ENCODE data around the gene TRIM58. TPM values are rescaled to one million over a fixed set of nuclear protein-coding genes. Genes with fewer than 3 reads are reported as not detected.

The TRIM58 gene
- total and polyA plus RNA-seq, 2 of the 4 experiments (the other 2 are of a cell fraction): 0.54 to 0.91 TPM

DNA sequence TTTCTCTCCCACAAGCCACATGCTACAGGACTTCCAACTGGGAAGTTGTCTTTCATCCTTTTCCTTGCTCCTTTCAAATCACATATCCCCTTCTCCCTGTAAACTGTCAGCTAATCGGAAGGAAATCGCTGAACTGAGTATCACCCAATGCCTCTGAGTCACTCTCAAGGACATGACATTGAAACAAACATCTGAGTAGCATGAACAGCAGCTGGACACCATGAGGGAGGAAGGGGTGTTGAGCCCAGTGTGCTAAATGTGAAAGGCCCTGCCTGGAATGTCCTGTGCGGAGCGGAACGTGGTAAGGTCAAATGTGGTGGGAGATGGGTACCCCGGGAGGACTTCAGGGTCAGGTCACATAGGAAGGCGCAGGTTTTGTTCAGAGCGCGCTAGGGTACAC lies 67.9 kb downstream of the TRIM58 start, which contains the start of gene OR2AJ1:
Gene OR2AJ1, plus strand, starts transcription at position 22 of the 400 bp plus-strand sequence. CDS start 8,880 bp downstream, outside the sequence.
- WGBS, 2 experiments (ENCODE audit: extremely low coverage in 2 of 2, insufficient read length in 1 of 2): 62% methylated on average over 3 of the region's 9 CpGs; no CpG with 5 or more reads in 1 of the 2 experiments
- dilution Hi-C loops (cut with HindIII; ENCODE audit: low sequenced_read_pairs, unreplicated experiment): no loop called here
- TF ChIP-seq, protein P1, sequence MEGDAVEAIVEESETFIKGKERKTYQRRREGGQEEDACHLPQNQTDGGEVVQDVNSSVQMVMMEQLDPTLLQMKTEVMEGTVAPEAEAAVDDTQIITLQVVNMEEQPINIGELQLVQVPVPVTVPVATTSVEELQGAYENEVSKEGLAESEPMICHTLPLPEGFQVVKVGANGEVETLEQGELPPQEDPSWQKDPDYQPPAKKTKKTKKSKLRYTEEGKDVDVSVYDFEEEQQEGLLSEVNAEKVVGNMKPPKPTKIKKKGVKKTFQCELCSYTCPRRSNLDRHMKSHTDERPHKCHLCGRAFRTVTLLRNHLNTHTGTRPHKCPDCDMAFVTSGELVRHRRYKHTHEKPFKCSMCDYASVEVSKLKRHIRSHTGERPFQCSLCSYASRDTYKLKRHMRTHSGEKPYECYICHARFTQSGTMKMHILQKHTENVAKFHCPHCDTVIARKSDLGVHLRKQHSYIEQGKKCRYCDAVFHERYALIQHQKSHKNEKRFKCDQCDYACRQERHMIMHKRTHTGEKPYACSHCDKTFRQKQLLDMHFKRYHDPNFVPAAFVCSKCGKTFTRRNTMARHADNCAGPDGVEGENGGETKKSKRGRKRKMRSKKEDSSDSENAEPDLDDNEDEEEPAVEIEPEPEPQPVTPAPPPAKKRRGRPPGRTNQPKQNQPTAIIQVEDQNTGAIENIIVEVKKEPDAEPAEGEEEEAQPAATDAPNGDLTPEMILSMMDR (conservative IDR thresholded peaks at IDR 0.05; ENCODE audit: low read depth, low read length): no peak
- TF ChIP-seq BHLHE40 (IDR thresholded peaks at IDR 0.05; ENCODE audit: low read depth, low read length) (no peak), FOS (IDR thresholded peaks at IDR 0.05; ENCODE audit: low read depth, low read length) (no peak), MAFK (IDR thresholded peaks at IDR 0.05; ENCODE audit: low read depth, low read length) (no peak), MXI1 (IDR thresholded peaks at IDR 0.05; ENCODE audit: borderline replicate concordance, low read depth, low read length) (no peak), USF2 (IDR thresholded peaks at IDR 0.05; ENCODE audit: low read depth, low read length) (no peak), CEBPB (IDR thresholded peaks at IDR 0.05; ENCODE audit: low read depth, low read length) (no peak), CHD1 (IDR thresholded peaks at IDR 0.05; ENCODE audit: low read depth, low read length) (no peak), POLR2A (IDR thresholded peaks at IDR 0.05; ENCODE audit: low read depth, low read length) (no peak), RFX5 (IDR thresholded peaks at IDR 0.05; ENCODE audit: low read depth, low read length) (no peak), RAD21 (IDR thresholded peaks at IDR 0.05; ENCODE audit: low read length) (no peak), RCOR1 (IDR thresholded peaks at IDR 0.05; ENCODE audit: insufficient replicate concordance, low read length) (no peak), SMC3 (IDR thresholded peaks at IDR 0.05; ENCODE audit: low read depth, low read length) (no peak), MAZ (IDR thresholded peaks at IDR 0.05; ENCODE audit: borderline replicate concordance, low read depth, low read length) (no peak), NFE2L2 (IDR thresholded peaks at IDR 0.05; ENCODE audit: low read depth, low read length) (no peak)
- TF ChIP-seq, protein P2, sequence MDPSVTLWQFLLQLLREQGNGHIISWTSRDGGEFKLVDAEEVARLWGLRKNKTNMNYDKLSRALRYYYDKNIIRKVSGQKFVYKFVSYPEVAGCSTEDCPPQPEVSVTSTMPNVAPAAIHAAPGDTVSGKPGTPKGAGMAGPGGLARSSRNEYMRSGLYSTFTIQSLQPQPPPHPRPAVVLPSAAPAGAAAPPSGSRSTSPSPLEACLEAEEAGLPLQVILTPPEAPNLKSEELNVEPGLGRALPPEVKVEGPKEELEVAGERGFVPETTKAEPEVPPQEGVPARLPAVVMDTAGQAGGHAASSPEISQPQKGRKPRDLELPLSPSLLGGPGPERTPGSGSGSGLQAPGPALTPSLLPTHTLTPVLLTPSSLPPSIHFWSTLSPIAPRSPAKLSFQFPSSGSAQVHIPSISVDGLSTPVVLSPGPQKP (IDR thresholded peaks at IDR 0.05; ENCODE audit: borderline replicate concordance, low read depth, low read length): no peak
- Histone ChIP-seq H3K27ac (ENCODE audit: insufficient read depth, low read length) (no peak within 1 kb of the TSS), H2AK5ac (ENCODE audit: low read depth, low read length) (no peak within 1 kb of the TSS), H3K9ac (ENCODE audit: low read depth, low read length) (no peak within 1 kb of the TSS), H3K18ac (ENCODE audit: low read depth, low read length) (no peak within 1 kb of the TSS), H3K4me3 (ENCODE audit: insufficient read depth, low read depth, low read length) (no peak within 1 kb of the TSS), H2AFZ (replicated peaks; ENCODE audit: low read length, poor library complexity) (no peak within 1 kb of the TSS), H2BK120ac (ENCODE audit: low read depth, low read length) (no peak within 1 kb of the TSS), H4K20me1 (ENCODE audit: insufficient read depth, low read length) (no peaks in the 10 kb centered on the region), H4K8ac (ENCODE audit: low read depth in 2 of 2, low read length in 2 of 2) (no peak within 1 kb of the TSS), H4K91ac (ENCODE audit: insufficient read depth, low read depth, low read length) (no peak within 1 kb of the TSS), H2BK15ac (ENCODE audit: low read depth, low read length) (no peak within 1 kb of the TSS), H2BK20ac (ENCODE audit: low read depth, low read length) (no peak within 1 kb of the TSS), H3K23ac (ENCODE audit: low read depth, low read length) (no peak within 1 kb of the TSS), H3K4me1 (ENCODE audit: control insufficient read depth, insufficient read depth, low read length) (no peaks in the 10 kb centered on the region), H2BK5ac (ENCODE audit: low read depth, low read length, poor library complexity, severe bottlenecking) (no peak within 1 kb of the TSS), H3K9me3 (ENCODE audit: control insufficient read depth, insufficient read depth, low read length) (peaks cover 7% of the 10 kb centered on the region; the same call in 1 of the 2 replicates), H3K27me3 (ENCODE audit: control insufficient read depth, insufficient read depth, low read length) (no peaks in the 10 kb centered on the region), H3K9me1 (ENCODE audit: insufficient read depth, low read length) (no peaks in the 10 kb centered on the region), H4K5ac (ENCODE audit: low read depth, low read length) (no peak within 1 kb of the TSS), H2AK9ac (replicated peaks; ENCODE audit: low read depth, low read length, poor library complexity) (no peak within 1 kb of the TSS), H3K56ac (ENCODE audit: extremely low read depth, insufficient read depth, low read length) (no peak within 1 kb of the TSS), H3K14ac (replicated peaks; ENCODE audit: low read depth, low read length) (no peak within 1 kb of the TSS), H3K4me2 (ENCODE audit: low read depth, low read length) (no peak within 1 kb of the TSS), H3K4ac (ENCODE audit: low read depth, low read length) (no peak within 1 kb of the TSS), H3K36me3 (ENCODE audit: control insufficient read depth, insufficient read depth, low read length) (no peaks in the 10 kb centered on the region), H3K79me1 (ENCODE audit: low read depth in 1 of 2, low read length in 2 of 2) (no peaks in the 10 kb centered on the region)
- BruUV-seq (replicated peaks): no TSS peak
- POLR2A ChIA-PET (ENCODE audit: unreplicated experiment): no interaction called here
- in situ Hi-C loops (cut with MboI; ENCODE audit: low sequenced_read_pairs): no loop called here
- ATAC-seq (ENCODE audit: low read depth): no peak
- CTCF ChIA-PET: no interaction called here
- DNase-seq: no peak
- intact Hi-C loops (cut with micrococcal nuclease): no loop called here

Data from IMR-90 (cell line).